ENCODE measurements around the gene NOVA1. TPM values are rescaled to one million over a fixed set of nuclear protein-coding genes. Genes with fewer than 3 reads are reported as not detected.

The NOVA1 gene
- total RNA-seq, 1 donor from 2014 or later = 119 TPM

DNA sequence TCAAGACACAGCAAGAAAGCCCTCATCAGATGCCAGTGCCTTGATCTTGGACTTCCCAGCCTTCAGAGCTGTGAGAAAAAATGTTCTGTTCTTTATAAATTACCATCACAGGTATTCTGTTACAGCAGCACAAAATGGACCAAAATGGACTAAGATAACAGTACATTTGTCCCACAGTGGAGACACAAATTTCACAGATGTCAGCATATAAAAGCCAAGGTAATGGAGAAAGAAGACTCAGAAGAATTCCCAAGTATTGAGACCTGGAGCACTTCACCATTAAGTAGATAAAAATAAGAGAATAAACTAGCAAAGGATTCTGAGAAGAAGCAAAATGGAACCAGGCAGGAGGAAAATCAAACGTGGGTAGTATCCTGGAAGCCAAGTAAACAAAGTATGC lies 131.0 kb downstream of the NOVA1 start:
- no peak overlapping the region for H3K27ac Mint-ChIP-seq (ENCODE audit: unreplicated experiment)
- H3K9me3 Mint-ChIP-seq (ENCODE audit: unreplicated experiment) = peaks cover 1% of the 10 kb centered on the region
- DNase-seq = no peak
- peaks cover 17% of the 10 kb centered on the region for H3K36me3 Mint-ChIP-seq (ENCODE audit: unreplicated experiment)
- no peak overlapping the region for H3K4me3 Mint-ChIP-seq (ENCODE audit: unreplicated experiment)
- no peaks in the 10 kb centered on the region for H3K4me1 Mint-ChIP-seq (ENCODE audit: low read depth, unreplicated experiment)
- peaks cover 4% of the 10 kb centered on the region for H3K27me3 Mint-ChIP-seq (ENCODE audit: unreplicated experiment)
- TF ChIP-seq, protein P1, sequence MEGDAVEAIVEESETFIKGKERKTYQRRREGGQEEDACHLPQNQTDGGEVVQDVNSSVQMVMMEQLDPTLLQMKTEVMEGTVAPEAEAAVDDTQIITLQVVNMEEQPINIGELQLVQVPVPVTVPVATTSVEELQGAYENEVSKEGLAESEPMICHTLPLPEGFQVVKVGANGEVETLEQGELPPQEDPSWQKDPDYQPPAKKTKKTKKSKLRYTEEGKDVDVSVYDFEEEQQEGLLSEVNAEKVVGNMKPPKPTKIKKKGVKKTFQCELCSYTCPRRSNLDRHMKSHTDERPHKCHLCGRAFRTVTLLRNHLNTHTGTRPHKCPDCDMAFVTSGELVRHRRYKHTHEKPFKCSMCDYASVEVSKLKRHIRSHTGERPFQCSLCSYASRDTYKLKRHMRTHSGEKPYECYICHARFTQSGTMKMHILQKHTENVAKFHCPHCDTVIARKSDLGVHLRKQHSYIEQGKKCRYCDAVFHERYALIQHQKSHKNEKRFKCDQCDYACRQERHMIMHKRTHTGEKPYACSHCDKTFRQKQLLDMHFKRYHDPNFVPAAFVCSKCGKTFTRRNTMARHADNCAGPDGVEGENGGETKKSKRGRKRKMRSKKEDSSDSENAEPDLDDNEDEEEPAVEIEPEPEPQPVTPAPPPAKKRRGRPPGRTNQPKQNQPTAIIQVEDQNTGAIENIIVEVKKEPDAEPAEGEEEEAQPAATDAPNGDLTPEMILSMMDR (IDR thresholded peaks at IDR 0.05; ENCODE audit: partially characterized antibody, unreplicated experiment) = no peak

DNA sequence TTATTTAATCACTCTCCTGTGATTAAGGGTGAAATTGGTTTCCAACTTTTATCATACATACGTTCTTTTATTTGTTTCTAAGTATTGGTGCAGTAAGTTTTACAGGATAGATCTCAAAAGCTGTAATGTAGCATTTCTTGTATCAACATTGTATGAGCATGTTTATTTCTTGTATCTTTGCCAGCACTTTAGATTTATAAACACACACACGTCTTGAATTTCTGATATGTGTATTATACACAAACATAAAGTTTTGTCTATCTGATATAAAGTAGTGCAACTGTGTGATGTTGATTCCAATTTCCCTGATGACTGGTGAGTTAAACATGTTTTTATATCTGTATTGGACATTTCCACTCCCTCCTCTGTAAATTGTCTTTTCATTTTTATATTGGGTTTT lies 134.7 kb downstream of the NOVA1 start:
- peaks cover 4% of the 10 kb centered on the region for H3K27me3 Mint-ChIP-seq (ENCODE audit: unreplicated experiment)
- DNase-seq = no peak
- no peaks in the 10 kb centered on the region for H3K4me1 Mint-ChIP-seq (ENCODE audit: low read depth, unreplicated experiment)
- no peak overlapping the region for H3K4me3 Mint-ChIP-seq (ENCODE audit: unreplicated experiment)
- TF ChIP-seq, protein P1 (IDR thresholded peaks at IDR 0.05; ENCODE audit: partially characterized antibody, unreplicated experiment) = no peak
- peaks cover 1% of the 10 kb centered on the region for H3K9me3 Mint-ChIP-seq (ENCODE audit: unreplicated experiment)
- H3K36me3 Mint-ChIP-seq (ENCODE audit: unreplicated experiment) = peaks cover 15% of the 10 kb centered on the region
- H3K27ac Mint-ChIP-seq (ENCODE audit: unreplicated experiment) = no peak overlapping the region

GRCh38 chr14:26454105-26454504 lies 143.7 kb downstream of the NOVA1 start:
- H3K27ac Mint-ChIP-seq (ENCODE audit: unreplicated experiment) = no peak overlapping the region
- no peaks in the 10 kb centered on the region for H3K9me3 Mint-ChIP-seq (ENCODE audit: unreplicated experiment)
- H3K4me3 Mint-ChIP-seq (ENCODE audit: unreplicated experiment) = no peak overlapping the region
- H3K4me1 Mint-ChIP-seq (ENCODE audit: low read depth, unreplicated experiment) = no peaks in the 10 kb centered on the region
- H3K27me3 Mint-ChIP-seq (ENCODE audit: unreplicated experiment) = peaks cover 2% of the 10 kb centered on the region
- DNase-seq = no peak
- TF ChIP-seq, protein P1 (IDR thresholded peaks at IDR 0.05; ENCODE audit: partially characterized antibody, unreplicated experiment) = no peak
- H3K36me3 Mint-ChIP-seq (ENCODE audit: unreplicated experiment) = no peaks in the 10 kb centered on the region

- Mint-ChIP-seq H3K4me1 (ENCODE audit: low read depth, unreplicated experiment) (peaks cover 36% of the 10 kb centered on the region), H3K9me3 (ENCODE audit: unreplicated experiment) (peaks cover 7% of the 10 kb centered on the region), H3K36me3 (ENCODE audit: unreplicated experiment) (peaks cover 5% of the 10 kb centered on the region), H3K27me3 (ENCODE audit: unreplicated experiment) (peaks cover 7% of the 10 kb centered on the region), H3K4me3 (ENCODE audit: unreplicated experiment) (no peak overlapping the region), H3K27ac (ENCODE audit: unreplicated experiment) (no peak overlapping the region)
- TF ChIP-seq, protein P1 (IDR thresholded peaks at IDR 0.05; ENCODE audit: partially characterized antibody, unreplicated experiment) = no peak
- DNase-seq = no peak
Observed at GRCh38 chr14:26448181-26448855, 149.5 kb downstream of the NOVA1 start.

DNA sequence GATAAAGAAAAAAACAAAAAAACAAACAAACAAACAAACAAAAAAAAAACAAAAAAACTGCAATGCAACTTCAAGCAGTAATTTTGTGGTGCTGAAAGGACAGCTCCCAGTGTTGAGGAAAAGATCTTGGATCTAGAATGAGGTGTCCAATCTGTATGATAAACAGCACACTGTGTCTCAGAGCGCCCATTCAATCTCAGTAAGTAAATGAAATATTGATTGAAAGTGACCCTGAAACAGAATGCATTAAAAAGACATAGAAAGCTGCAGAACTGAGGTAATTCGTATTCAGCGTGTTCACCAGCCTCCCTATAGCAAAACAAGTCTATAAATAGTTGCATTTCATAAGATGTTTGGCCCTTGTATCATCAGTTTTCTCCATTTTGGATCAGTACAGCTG lies 153.0 kb downstream of the NOVA1 start:
- TF ChIP-seq, protein P1 (IDR thresholded peaks at IDR 0.05; ENCODE audit: partially characterized antibody, unreplicated experiment) = no peak
- Mint-ChIP-seq H3K36me3 (ENCODE audit: unreplicated experiment) (peaks cover 5% of the 10 kb centered on the region), H3K9me3 (ENCODE audit: unreplicated experiment) (peaks cover 7% of the 10 kb centered on the region), H3K27ac (ENCODE audit: unreplicated experiment) (peak overlapping the region; percentile 14), H3K27me3 (ENCODE audit: unreplicated experiment) (peaks cover 7% of the 10 kb centered on the region), H3K4me3 (ENCODE audit: unreplicated experiment) (no peak overlapping the region), H3K4me1 (ENCODE audit: low read depth, unreplicated experiment) (peaks cover 37% of the 10 kb centered on the region)
- no peak for DNase-seq
